IMR-90 (cell line): ENCODE results near the gene EIF2B1.

Source experiments
- CEBPB ChIP-seq: IDR thresholded peaks from 2 replicates; pipeline ENCODE4 v1.6.1; 2012; ENCODE audit warnings: low read depth, low read length, improper control_type of control experiment
- MAFK ChIP-seq: IDR thresholded peaks from 2 replicates; pipeline ENCODE4 v1.6.1; 2012; ENCODE audit warnings: low read depth, low read length, improper control_type of control experiment
- MXI1 ChIP-seq: IDR thresholded peaks from 2 replicates; pipeline ENCODE4 v1.6.1; 2012; ENCODE audit warnings: low read depth, mild to moderate bottlenecking, low read length, moderate library complexity, borderline replicate concordance
- NFE2L2 ChIP-seq: fragments of 150-350 bp; IDR thresholded peaks from 2 replicates; pipeline ENCODE4 v1.6.1; 2016; ENCODE audit warnings: low read depth, mild to moderate bottlenecking, low read length
- POLR2A ChIP-seq: IDR thresholded peaks from 2 replicates; pipeline ENCODE4 v1.6.1; 2012; ENCODE audit warnings: mild to moderate bottlenecking, low read depth, low read length
- RCOR1 ChIP-seq: IDR thresholded peaks from 2 replicates; pipeline ENCODE4 v1.6.1; 2012; ENCODE audit warnings: mild to moderate bottlenecking, low read length, improper control_type of control experiment; ENCODE audit not compliant: insufficient replicate concordance
- TF ChIP-seq, protein P1 (sequence below): conservative IDR thresholded peaks from 2 replicates; pipeline ENCODE4 v1.5.1; 2012; ENCODE audit warnings: mild to moderate bottlenecking, low read depth, low read length, improper control_type of control experiment
- TF ChIP-seq, protein P2 (sequence below): fragments of 150-350 bp; IDR thresholded peaks from 2 replicates; pipeline ENCODE4 v1.6.1; 2016; ENCODE audit warnings: low read depth, mild to moderate bottlenecking, low read length, moderate library complexity, borderline replicate concordance

DNA sequence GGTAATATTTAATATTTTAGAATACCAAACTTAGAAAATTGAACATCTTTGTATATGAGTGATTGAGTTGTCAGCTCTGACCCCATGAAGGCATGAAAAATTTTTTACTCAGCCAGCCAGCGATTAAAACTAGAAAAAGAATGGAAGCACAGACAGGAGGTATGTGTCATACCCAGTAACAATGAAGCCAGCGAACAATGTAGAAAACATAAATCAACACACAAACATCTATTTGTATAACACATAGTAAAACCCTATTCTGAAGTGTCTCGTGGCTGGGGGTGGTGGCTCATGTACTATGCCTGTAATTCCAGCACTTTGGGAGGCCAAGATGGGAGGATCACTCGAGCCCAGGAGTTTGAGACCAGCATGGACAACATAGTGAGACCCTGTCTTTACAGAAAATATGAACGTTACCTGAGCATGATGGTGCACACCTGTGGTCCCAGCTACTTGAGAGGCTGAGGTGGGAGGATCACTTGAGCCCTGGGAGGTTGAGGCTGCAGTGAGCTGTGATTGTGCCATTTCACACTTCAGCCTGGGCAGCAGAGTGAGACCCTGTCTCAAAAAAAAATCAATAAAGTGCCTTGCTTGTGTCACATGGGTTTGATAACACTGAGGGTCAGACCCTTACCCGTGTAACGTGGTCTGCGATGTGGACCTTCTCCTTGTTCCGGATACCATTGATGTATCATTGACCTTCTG is 43.3 kb upstream of the EIF2B1 start:
- TF ChIP-seq, protein P1, sequence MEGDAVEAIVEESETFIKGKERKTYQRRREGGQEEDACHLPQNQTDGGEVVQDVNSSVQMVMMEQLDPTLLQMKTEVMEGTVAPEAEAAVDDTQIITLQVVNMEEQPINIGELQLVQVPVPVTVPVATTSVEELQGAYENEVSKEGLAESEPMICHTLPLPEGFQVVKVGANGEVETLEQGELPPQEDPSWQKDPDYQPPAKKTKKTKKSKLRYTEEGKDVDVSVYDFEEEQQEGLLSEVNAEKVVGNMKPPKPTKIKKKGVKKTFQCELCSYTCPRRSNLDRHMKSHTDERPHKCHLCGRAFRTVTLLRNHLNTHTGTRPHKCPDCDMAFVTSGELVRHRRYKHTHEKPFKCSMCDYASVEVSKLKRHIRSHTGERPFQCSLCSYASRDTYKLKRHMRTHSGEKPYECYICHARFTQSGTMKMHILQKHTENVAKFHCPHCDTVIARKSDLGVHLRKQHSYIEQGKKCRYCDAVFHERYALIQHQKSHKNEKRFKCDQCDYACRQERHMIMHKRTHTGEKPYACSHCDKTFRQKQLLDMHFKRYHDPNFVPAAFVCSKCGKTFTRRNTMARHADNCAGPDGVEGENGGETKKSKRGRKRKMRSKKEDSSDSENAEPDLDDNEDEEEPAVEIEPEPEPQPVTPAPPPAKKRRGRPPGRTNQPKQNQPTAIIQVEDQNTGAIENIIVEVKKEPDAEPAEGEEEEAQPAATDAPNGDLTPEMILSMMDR, result no peak
- TF ChIP-seq POLR2A (no peak), MXI1 (no peak), CEBPB (no peak), RCOR1 (no peak), MAFK (no peak), NFE2L2 (no peak)
- TF ChIP-seq, protein P2, sequence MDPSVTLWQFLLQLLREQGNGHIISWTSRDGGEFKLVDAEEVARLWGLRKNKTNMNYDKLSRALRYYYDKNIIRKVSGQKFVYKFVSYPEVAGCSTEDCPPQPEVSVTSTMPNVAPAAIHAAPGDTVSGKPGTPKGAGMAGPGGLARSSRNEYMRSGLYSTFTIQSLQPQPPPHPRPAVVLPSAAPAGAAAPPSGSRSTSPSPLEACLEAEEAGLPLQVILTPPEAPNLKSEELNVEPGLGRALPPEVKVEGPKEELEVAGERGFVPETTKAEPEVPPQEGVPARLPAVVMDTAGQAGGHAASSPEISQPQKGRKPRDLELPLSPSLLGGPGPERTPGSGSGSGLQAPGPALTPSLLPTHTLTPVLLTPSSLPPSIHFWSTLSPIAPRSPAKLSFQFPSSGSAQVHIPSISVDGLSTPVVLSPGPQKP, result no peak
